ENCODE measurements around the gene CDRT4. TPM values are rescaled to one million over a fixed set of nuclear protein-coding genes. Genes with fewer than 3 reads are reported as not detected.
"Not testable (repeated sequence)": the region's sequence is repeated elsewhere in the genome, so short reads cannot be mapped to it uniquely, and the experiment has no call there.

CDRT4 gene
- polyA plus RNA-seq, 12 donors, result 0.77 to 26.5 (median 5.0) TPM; not detected in 1

GRCh38 chr17:15462976-15463772, 4.2 kb downstream of the CDRT4 start:
- peak; percentile 50 for DNase-seq

- no peak for DNase-seq
These were observed 9.7 kb downstream of the CDRT4 start for GRCh38 chr17:15457723-15458094.

- peak; percentile 82 for DNase-seq
These were observed 10.3 kb downstream of the CDRT4 start for GRCh38 chr17:15456972-15457722.

GRCh38 chr17:15456496-15456895, 10.9 kb downstream of the CDRT4 start:
- peak; percentile 27 for DNase-seq

GRCh38 chr17:15454346-15454745, 13.1 kb downstream of the CDRT4 start:
- no peak for DNase-seq

- no peak for DNase-seq
These were observed 13.6 kb downstream of the CDRT4 start for GRCh38 chr17:15453782-15454181.

- DNase-seq, result no peak
These were observed 14.2 kb downstream of the CDRT4 start for GRCh38 chr17:15453246-15453645.

- DNase-seq, result no peak
These were observed 14.7 kb downstream of the CDRT4 start for GRCh38 chr17:15452746-15453145.

GRCh38 chr17:15451680-15452079, 15.7 kb downstream of the CDRT4 start:
- no peak for DNase-seq

GRCh38 chr17:15448580-15448956, 18.9 kb downstream of the CDRT4 start:
- DNase-seq, result no peak

GRCh38 chr17:15447928-15448579, 19.4 kb downstream of the CDRT4 start:
- no peak for DNase-seq

GRCh38 chr17:15446036-15446435, 21.4 kb downstream of the CDRT4 start:
- no peak for DNase-seq

GRCh38 chr17:15444805-15445204, 22.6 kb downstream of the CDRT4 start:
- DNase-seq, result no peak

GRCh38 chr17:15442311-15443180, 24.9 kb downstream of the CDRT4 start:
- no peak for DNase-seq

- no peak for DNase-seq
These were observed 26.1 kb downstream of the CDRT4 start for GRCh38 chr17:15441315-15441714.

GRCh38 chr17:15440347-15440746, 27.1 kb downstream of the CDRT4 start:
- no peak for DNase-seq

- DNase-seq, result not testable (repeated sequence)
These were observed 28.0 kb downstream of the CDRT4 start for GRCh38 chr17:15439205-15439985.

GRCh38 chr17:15438491-15439105, 28.8 kb downstream of the CDRT4 start:
- DNase-seq, result no peak

- no peak for DNase-seq
These were observed 30.2 kb downstream of the CDRT4 start for GRCh38 chr17:15437303-15437635.

GRCh38 chr17:15436473-15437302, 30.7 kb downstream of the CDRT4 start:
- DNase-seq, result no peak
